Epithelial cell of proximal tubule (primary cell): ENCODE results near the gene RNF44. TPM values are rescaled to one million over a fixed set of nuclear protein-coding genes. Genes with fewer than 3 reads are reported as not detected.

ENCODE experiments used
- DNase-seq: peaks from one replicate; pipeline ENCODE4 v3.0.0-alpha.2; 2011; ENCODE audit warnings: low read depth
- H3K4me3 ChIP-seq: 2 replicates; pipeline ENCODE4 v1.5.1; 2011; ENCODE audit warnings: low read depth, mild to moderate bottlenecking, low read length
- CTCF ChIP-seq: conservative IDR thresholded peaks from 2 replicates; pipeline ENCODE4 v1.5.1; 2012; ENCODE audit warnings: low read depth, mild to moderate bottlenecking, low read length
- total RNA-seq: library from RNA; depleted of rRNA; stranded (reverse); fragments of >200 nt; gene quantifications from 2 replicates; pipeline ENCODE4 v1.2.3, GENCODE V29; 2015

Gene RNF44
- total RNA-seq, 1 donor from 2014 or later = 17.1 TPM

GRCh38 chr5:176535664-176536131 is 1.5 kb downstream of the RNF44 start:
- TF ChIP-seq CTCF = no peak
- DNase-seq = no peak
- H3K4me3 ChIP-seq = peak overlapping the region; percentile 88

GRCh38 chr5:176535101-176535663 is 2.0 kb downstream of the RNF44 start:
- H3K4me3 ChIP-seq = peak overlapping the region; percentile 88
- no peak for DNase-seq
- no peak for TF ChIP-seq CTCF

GRCh38 chr5:176534640-176535039 is 2.6 kb downstream of the RNF44 start:
- no peak for DNase-seq
- peak overlapping the region; percentile 88 for H3K4me3 ChIP-seq
- no peak for TF ChIP-seq CTCF

GRCh38 chr5:176533894-176534611 is 3.1 kb downstream of the RNF44 start:
- no peak for TF ChIP-seq CTCF
- H3K4me3 ChIP-seq = no peak overlapping the region
- no peak for DNase-seq

GRCh38 chr5:176533390-176533789 is 3.8 kb downstream of the RNF44 start:
- TF ChIP-seq CTCF = no peak
- no peak for DNase-seq
- no peak overlapping the region for H3K4me3 ChIP-seq

- no peak for DNase-seq
- H3K4me3 ChIP-seq = no peak overlapping the region
- no peak for TF ChIP-seq CTCF
These were observed 4.4 kb downstream of the RNF44 start for GRCh38 chr5:176532795-176533194.
